OCI-LY1 (cell line): Measurements from ENCODE around the gene TNNI3.

Source experiments
- H2AFZ ChIP-seq: fragments of 200-600 bp; sonication (generic), shearing (Covaris generic); 2 replicates; pipeline ENCODE4 v1.6.0; 2014; ENCODE audit warnings: antibody characterized with exemption, mild to moderate bottlenecking, low read length
- H3F3A ChIP-seq: fragments of 200-600 bp; sonication (generic), shearing (Covaris generic); 2 replicates; pipeline ENCODE4 v1.6.0; 2014; ENCODE audit warnings: mild to moderate bottlenecking, antibody characterized with exemption, low read length, moderate library complexity; ENCODE audit not compliant: insufficient read depth
- H3K27ac ChIP-seq: fragments of 200-600 bp; sonication (generic); 2 replicates; pipeline ENCODE4 v1.5.1; 2014; ENCODE audit warnings: low read length, mixed run types, mild to moderate bottlenecking, low read depth; ENCODE audit not compliant: poor library complexity, severe bottlenecking
- H3K27me3 ChIP-seq: fragments of 200-600 bp; sonication (generic); 2 replicates; pipeline ENCODE4 v1.6.0; 2014; ENCODE audit warnings: antibody characterized with exemption, mild to moderate bottlenecking, low read length, moderate library complexity; ENCODE audit not compliant: insufficient read depth
- H3K36me3 ChIP-seq: fragments of 200-600 bp; sonication (generic); 2 replicates; pipeline ENCODE4 v1.6.1; 2014; ENCODE audit warnings: mild to moderate bottlenecking, antibody characterized with exemption, low read length, moderate library complexity, mixed read lengths; ENCODE audit not compliant: insufficient read depth
- H3K4me1 ChIP-seq: fragments of 200-600 bp; sonication (generic); 2 replicates; pipeline ENCODE4 v1.5.1; 2014; ENCODE audit warnings: mild to moderate bottlenecking, low read length, moderate library complexity; ENCODE audit not compliant: insufficient read depth, severe bottlenecking
- H3K4me2 ChIP-seq: fragments of 200-600 bp; sonication (generic), shearing (Covaris generic); 2 replicates; pipeline ENCODE4 v1.6.1; 2014; ENCODE audit warnings: low read length
- H3K4me3 ChIP-seq: fragments of 200-600 bp; sonication (generic); 2 replicates; pipeline ENCODE4 v1.5.1; 2014; ENCODE audit warnings: low read length, low read depth, mild to moderate bottlenecking, mixed read lengths; ENCODE audit not compliant: poor library complexity, severe bottlenecking
- H3K79me2 ChIP-seq: fragments of 200-600 bp; shearing (Covaris generic); 2 replicates; pipeline ENCODE4 v1.6.1; 2016; ENCODE audit warnings: mixed run types, low read length, mixed read lengths; ENCODE audit not compliant: insufficient read depth
- H3K9ac ChIP-seq: fragments of 200-600 bp; sonication (generic), shearing (Covaris generic); 2 replicates; pipeline ENCODE4 v1.6.1; 2014; ENCODE audit warnings: mild to moderate bottlenecking, low read length, mixed read lengths
- H3K9me2 ChIP-seq: fragments of 200-600 bp; sonication (generic), shearing (Covaris generic); 2 replicates; pipeline ENCODE4 v1.6.1; 2014; ENCODE audit warnings: low read depth, mild to moderate bottlenecking, low read length, mixed read lengths
- H3K9me3 ChIP-seq: fragments of 200-600 bp; shearing (Covaris generic); 2 replicates; pipeline ENCODE4 v1.6.1; 2014; ENCODE audit warnings: low read length, mixed read lengths
- H4K20me1 ChIP-seq: fragments of 200-600 bp; sonication (generic), shearing (Covaris generic); 2 replicates; pipeline ENCODE4 v1.6.0; 2016; ENCODE audit warnings: mild to moderate bottlenecking, low read length; ENCODE audit not compliant: insufficient read depth
- EZH2 ChIP-seq: fragments of 200-600 bp; sonication (generic), shearing (Covaris generic); IDR thresholded peaks from 2 replicates; pipeline ENCODE4 v1.8.0; 2017; ENCODE audit warnings: borderline replicate concordance, mixed run types, mild to moderate bottlenecking, antibody characterized with exemption, low read length, moderate library complexity, mixed read lengths
- TF ChIP-seq, protein P1 (sequence below): fragments of 200-600 bp; sonication (generic), shearing (Covaris generic); IDR thresholded peaks from 2 replicates; pipeline ENCODE4 v1.5.1; 2017; ENCODE audit warnings: mild to moderate bottlenecking, antibody characterized with exemption, low read length, moderate library complexity, mixed read lengths

TNNI3 gene

DNA sequence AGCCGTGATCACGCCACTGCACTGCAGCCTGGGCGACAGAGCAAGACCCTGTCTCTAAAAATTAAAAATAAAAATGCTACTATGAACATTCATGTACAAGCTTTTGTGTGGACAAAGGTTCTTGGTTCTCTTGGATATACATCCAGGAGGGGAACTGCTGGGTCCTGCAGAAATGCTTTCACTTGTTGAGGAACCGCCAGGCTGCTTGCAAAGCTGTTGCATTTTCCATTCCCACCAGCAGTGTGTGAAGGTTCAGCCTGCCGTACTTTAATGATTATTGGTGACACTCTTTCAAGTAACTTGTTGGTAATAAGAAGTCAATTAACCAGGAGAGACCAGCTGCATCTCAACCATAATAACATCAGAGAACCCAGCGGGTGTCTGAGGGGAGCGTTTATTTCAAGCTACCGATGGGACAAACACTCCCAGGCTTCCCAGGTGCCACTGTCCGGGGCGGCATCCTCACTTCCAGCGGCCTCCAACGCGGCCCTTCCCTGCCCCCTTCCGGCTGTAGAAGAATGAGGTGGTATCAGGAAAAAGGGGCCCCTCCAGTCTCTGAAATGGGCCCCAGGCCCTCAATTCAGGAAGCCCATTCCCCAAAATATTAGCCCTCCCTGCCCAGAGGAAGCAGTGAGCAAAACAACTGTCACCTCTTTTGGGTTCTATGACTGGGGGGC, 24.9 kb downstream of the TNNI3 start:
- Histone ChIP-seq H3K4me2 (no peak overlapping the region), H3K36me3 (no peaks in the 10 kb centered on the region), H3K4me3 (no peak overlapping the region), H2AFZ (no peak overlapping the region), H3K9me3 (no peaks in the 10 kb centered on the region), H3F3A (no peaks in the 10 kb centered on the region), H3K27ac (no peak overlapping the region), H3K79me2 (no peaks in the 10 kb centered on the region), H4K20me1 (no peaks in the 10 kb centered on the region), H3K9me2 (no peaks in the 10 kb centered on the region), H3K9ac (no peak overlapping the region), H3K4me1 (peaks cover 4% of the 10 kb centered on the region), H3K27me3 (peaks cover 6% of the 10 kb centered on the region)
- no peak for TF ChIP-seq EZH2
- TF ChIP-seq, protein P1, sequence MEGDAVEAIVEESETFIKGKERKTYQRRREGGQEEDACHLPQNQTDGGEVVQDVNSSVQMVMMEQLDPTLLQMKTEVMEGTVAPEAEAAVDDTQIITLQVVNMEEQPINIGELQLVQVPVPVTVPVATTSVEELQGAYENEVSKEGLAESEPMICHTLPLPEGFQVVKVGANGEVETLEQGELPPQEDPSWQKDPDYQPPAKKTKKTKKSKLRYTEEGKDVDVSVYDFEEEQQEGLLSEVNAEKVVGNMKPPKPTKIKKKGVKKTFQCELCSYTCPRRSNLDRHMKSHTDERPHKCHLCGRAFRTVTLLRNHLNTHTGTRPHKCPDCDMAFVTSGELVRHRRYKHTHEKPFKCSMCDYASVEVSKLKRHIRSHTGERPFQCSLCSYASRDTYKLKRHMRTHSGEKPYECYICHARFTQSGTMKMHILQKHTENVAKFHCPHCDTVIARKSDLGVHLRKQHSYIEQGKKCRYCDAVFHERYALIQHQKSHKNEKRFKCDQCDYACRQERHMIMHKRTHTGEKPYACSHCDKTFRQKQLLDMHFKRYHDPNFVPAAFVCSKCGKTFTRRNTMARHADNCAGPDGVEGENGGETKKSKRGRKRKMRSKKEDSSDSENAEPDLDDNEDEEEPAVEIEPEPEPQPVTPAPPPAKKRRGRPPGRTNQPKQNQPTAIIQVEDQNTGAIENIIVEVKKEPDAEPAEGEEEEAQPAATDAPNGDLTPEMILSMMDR: peak; percentile 57

DNA sequence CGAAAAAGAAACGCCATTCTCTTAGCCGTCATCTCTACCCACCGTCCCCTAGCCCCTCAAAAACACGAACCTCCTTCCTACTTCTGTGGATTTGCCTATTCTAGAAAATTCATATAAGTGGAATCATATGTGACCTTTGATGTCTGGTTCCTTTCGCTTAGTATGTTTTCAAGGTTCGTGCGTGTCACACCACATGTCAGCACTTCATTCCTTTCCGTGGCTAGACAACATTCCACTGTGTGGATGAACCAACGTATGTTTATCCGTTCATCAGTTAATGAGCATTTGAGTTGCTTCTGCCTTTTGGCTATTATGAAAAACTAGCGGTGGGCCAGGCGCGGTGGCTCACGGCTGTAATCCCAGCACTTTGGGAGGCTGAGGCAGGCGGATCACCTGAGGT, 26.1 kb downstream of the TNNI3 start:
- no peak overlapping the region for H2AFZ ChIP-seq
- no peaks in the 10 kb centered on the region for H3K36me3 ChIP-seq
- H3K4me3 ChIP-seq: no peak overlapping the region
- no peaks in the 10 kb centered on the region for H4K20me1 ChIP-seq
- TF ChIP-seq EZH2: no peak
- TF ChIP-seq, protein P1: no peak
- no peaks in the 10 kb centered on the region for H3K9me3 ChIP-seq
- H3F3A ChIP-seq: no peaks in the 10 kb centered on the region
- H3K9me2 ChIP-seq: no peaks in the 10 kb centered on the region
- no peak overlapping the region for H3K27ac ChIP-seq
- H3K4me2 ChIP-seq: no peak overlapping the region
- H3K4me1 ChIP-seq: peaks cover 4% of the 10 kb centered on the region
- H3K27me3 ChIP-seq: peaks cover 6% of the 10 kb centered on the region
- H3K9ac ChIP-seq: no peak overlapping the region
- H3K79me2 ChIP-seq: no peaks in the 10 kb centered on the region

DNA sequence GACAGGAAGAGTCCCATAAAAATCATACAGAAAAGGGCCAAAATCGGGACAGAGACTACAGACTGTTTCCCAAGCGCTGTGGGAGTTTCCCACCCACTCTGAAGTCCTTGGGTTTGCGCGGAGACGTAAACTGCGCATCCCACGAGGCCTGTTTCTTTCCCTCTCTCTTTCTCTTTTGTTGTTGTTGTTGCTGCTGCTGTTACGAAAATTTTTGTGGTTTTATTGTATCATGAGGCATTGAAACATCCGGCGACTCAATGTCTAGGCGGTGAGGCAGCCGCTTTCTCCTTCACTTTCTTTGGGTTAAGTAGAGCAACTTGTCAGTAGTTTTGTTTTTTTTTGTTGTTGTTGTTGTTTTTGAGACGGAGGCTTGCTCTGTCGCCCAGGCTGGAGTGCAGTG, 38.5 kb downstream of the TNNI3 start:
- TF ChIP-seq, protein P1: no peak
- TF ChIP-seq EZH2: no peak
- Histone ChIP-seq H3K79me2 (no peaks in the 10 kb centered on the region), H3K36me3 (no peaks in the 10 kb centered on the region; the same call in 1 of the 2 replicates), H3K4me3 (no peak overlapping the region), H3K4me2 (no peak overlapping the region), H4K20me1 (no peaks in the 10 kb centered on the region), H3F3A (no peaks in the 10 kb centered on the region), H3K9me2 (no peaks in the 10 kb centered on the region), H3K27ac (no peak overlapping the region), H3K4me1 (peaks cover 40% of the 10 kb centered on the region), H3K27me3 (no peaks in the 10 kb centered on the region), H2AFZ (no peak overlapping the region), H3K9ac (no peak overlapping the region), H3K9me3 (no peaks in the 10 kb centered on the region)
